Lower lobe of right lung (tissue), 2 donors: Measurements from ENCODE around the gene ARHGAP21. TPM values are rescaled to one million over a fixed set of nuclear protein-coding genes. Genes with fewer than 3 reads are reported as not detected.

ENCODE experiments used
- ATAC-seq, 2 donors: fragments of 200-7000 bp; cut with Tn5 transposase; one replicate each; pipeline ENCODE4 v1.9.1; 2020 to 2022; ENCODE audit warnings: mild to moderate bottlenecking in 2 of 2, moderate library complexity in 2 of 2
- DNase-seq: peaks from one replicate; pipeline ENCODE4 v3.0.0-alpha.2; 2020
- H3K27ac ChIP-seq: fragments of 200-600 bp; one replicate; pipeline ENCODE4 v1.8.0; 2022
- H3K27me3 ChIP-seq: fragments of 200-600 bp; one replicate; pipeline ENCODE4 v1.8.0; 2022; ENCODE audit warnings: low read depth
- H3K36me3 ChIP-seq: fragments of 200-600 bp; one replicate; pipeline ENCODE4 v1.8.0; 2022; ENCODE audit warnings: mild to moderate bottlenecking
- H3K4me1 ChIP-seq: fragments of 200-600 bp; one replicate; pipeline ENCODE4 v1.8.0; 2022
- H3K4me3 ChIP-seq: fragments of 200-600 bp; one replicate; pipeline ENCODE4 v1.8.0; 2022; ENCODE audit warnings: mild to moderate bottlenecking
- H3K9me3 ChIP-seq: fragments of 200-600 bp; one replicate; pipeline ENCODE4 v1.8.0; 2022
- intact Hi-C: fragments of 100-400 bp; cut with DNase I; formaldehyde crosslinking; loops from one replicate; pipeline ENCODE4 v1.11.0; 2022
- total RNA-seq: library from RNA; stranded (reverse); fragmentation: NEBNext Ultra II Directional; extraction: Animal tissue kit (Norgen Biotek cat#: 25700); gene quantifications from one replicate; pipeline ENCODE4 v1.2.1, GENCODE V29; 2021
- TF ChIP-seq, protein P1 (sequence below): fragments of 200-600 bp; IDR thresholded peaks from one replicate; pipeline ENCODE4 v1.8.0; 2022; ENCODE audit warnings: antibody characterized with exemption, mild to moderate bottlenecking
- donor health status: DM: no; HTN: yes; CAD: no; lungs with severe emphysema.

The ARHGAP21 gene
- total RNA-seq, 1 donor from 2014 or later, result 83.1 TPM

DNA sequence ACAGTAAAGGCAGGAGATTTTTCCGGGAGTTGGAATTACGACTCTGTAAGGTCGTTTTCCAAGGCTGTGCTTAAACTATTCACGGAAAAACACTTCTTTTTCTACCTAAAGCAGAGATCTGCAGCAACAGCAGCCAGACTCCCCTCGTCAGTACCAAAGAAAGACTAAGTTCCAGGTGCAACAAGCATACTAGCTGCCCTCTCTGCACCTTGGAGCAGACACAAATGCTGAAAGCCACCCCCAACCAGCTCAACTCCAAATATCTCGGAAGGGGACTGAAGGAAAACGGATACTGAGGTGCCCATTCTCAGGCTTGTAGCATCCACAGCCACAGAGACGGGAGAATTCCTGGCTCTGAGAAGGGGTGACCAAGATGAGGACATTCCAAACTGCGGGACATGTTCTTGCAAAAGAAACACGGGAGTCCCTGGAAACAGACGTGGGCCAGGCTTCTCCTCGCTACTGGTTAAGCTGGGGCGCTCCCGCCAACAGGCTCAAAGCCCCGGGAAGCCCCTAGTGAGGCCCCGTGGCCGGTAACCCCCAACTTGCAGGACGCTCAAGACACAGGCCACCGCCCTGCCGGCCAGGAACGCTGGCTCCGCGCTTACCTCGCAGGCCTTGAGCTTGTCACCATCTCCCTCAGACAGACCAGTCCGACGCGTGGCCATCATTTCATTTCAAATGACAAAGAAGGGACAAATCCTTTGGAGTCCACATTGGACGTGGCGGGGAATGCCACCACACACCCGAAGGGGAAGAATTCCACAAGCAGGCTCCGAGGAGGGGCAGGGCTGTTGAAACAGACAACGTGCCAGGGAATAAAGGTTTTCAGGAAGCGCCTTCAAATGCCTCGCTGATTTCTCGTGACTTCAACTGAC lies 2.2 kb downstream of the ARHGAP21 start:
- DNase-seq (peak; percentile 56), ATAC-seq (peak in 1 of 2 donors; percentile 2)
- intact Hi-C loops, result no loop called here

DNA sequence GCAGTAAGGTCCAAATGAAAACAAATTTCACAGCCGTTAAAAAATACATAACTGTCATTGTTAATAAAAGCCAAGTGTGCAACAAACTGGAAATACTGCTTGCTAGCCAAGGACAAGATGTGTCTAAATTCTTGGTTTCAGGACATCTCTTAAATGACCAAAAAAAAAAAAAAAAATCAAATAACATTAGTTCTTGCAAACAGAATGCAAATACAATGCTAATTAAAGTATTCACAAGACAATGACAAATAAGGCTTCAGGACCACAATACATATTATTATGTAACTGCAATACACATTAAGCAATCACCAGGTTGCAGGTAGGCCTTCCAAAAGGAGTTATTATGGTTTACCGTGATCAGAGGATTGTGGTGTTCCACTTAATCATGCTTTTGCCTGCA lies 3.6 kb downstream of the ARHGAP21 start:
- Histone ChIP-seq H3K36me3 (no peaks in the 10 kb centered on the region), H3K4me1 (peaks cover 63% of the 10 kb centered on the region), H3K4me3 (peak overlapping the region; percentile 86), H3K27ac (no peak overlapping the region), H3K27me3 (no peaks in the 10 kb centered on the region), H3K9me3 (no peaks in the 10 kb centered on the region)
- DNase-seq, result no peak
- ATAC-seq, result no peak
- intact Hi-C loops, result no loop called here
- TF ChIP-seq, protein P1, sequence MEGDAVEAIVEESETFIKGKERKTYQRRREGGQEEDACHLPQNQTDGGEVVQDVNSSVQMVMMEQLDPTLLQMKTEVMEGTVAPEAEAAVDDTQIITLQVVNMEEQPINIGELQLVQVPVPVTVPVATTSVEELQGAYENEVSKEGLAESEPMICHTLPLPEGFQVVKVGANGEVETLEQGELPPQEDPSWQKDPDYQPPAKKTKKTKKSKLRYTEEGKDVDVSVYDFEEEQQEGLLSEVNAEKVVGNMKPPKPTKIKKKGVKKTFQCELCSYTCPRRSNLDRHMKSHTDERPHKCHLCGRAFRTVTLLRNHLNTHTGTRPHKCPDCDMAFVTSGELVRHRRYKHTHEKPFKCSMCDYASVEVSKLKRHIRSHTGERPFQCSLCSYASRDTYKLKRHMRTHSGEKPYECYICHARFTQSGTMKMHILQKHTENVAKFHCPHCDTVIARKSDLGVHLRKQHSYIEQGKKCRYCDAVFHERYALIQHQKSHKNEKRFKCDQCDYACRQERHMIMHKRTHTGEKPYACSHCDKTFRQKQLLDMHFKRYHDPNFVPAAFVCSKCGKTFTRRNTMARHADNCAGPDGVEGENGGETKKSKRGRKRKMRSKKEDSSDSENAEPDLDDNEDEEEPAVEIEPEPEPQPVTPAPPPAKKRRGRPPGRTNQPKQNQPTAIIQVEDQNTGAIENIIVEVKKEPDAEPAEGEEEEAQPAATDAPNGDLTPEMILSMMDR, result no peak

More for the DNA sequence above, 2.2 kb downstream of the ARHGAP21 start:
- Histone ChIP-seq H3K4me3 (peak overlapping the region; percentile 86), H3K9me3 (no peaks in the 10 kb centered on the region), H3K27me3 (no peaks in the 10 kb centered on the region), H3K36me3 (no peaks in the 10 kb centered on the region), H3K27ac (peak overlapping the region; percentile 93), H3K4me1 (peaks cover 53% of the 10 kb centered on the region)
- TF ChIP-seq, protein P1, result no peak

DNA sequence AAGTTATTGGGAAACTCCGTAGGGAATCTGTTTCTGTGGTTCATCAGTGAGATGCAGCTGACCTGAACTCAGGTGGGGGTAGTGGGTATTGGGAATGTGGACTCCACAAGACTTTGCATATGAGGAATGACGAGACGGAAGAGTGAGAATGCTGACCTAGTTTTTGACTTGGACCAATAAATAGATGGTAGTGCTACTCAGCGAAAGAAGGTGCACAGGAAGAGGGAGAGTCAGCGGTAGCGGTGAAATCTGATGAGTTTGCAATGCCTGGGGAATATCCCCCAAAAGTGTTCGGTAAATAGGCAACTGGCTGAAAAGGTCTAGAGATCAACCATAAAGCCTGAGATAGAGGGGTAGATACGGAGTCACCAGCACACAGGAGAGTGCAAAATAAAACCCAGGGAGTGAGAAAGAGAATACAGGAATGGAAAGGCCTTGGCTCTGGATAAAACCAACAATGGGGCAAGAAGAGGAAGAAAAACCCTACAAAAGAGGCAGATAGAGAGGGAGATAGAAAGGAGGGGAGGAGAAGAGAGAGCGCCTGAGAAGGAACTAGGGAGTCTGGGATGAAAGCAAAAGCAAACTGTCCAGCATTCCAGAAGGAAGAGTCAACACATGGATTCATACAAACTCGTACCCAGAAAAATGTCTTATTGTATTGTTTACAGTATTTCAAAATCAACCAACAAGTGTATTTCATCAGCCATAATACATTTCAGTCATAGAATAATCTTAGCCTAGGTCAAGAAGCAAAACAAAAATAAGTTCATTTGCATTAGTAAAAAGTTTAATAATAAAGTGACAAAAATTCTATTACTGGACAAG lies 5.4 kb downstream of the ARHGAP21 start:
- TF ChIP-seq, protein P1, result no peak
- DNase-seq, result no peak
- peak overlapping the region; percentile 86 for H3K4me3 ChIP-seq
- intact Hi-C loops, result no loop called here
- peaks cover 63% of the 10 kb centered on the region for H3K4me1 ChIP-seq
- H3K9me3 ChIP-seq, result no peaks in the 10 kb centered on the region
- no peaks in the 10 kb centered on the region for H3K27me3 ChIP-seq
- H3K36me3 ChIP-seq, result no peaks in the 10 kb centered on the region
- no peak overlapping the region for H3K27ac ChIP-seq
- ATAC-seq, result no peak

DNA sequence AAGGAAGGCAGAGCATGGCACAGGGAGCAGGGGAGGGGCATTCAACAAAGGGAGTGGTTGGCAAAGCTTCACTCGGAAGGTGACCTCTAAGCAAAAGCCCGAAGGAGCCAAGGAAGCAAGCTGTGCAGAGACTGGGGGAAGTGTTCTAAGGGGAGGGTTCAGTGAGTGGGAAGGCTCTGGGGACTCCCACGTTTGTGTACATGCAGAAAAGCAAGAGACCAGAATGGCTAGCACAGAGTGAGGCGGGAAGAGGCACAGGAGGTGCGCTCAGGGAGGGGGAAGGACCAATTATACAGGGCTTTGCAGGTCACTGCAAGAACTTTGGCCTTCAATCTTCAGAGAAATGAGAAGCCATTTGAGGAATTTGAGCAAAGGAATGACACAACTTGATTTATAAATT lies 7.4 kb downstream of the ARHGAP21 start:
- H3K27me3 ChIP-seq, result no peaks in the 10 kb centered on the region
- ATAC-seq (peak; percentile 46 to 49), DNase-seq (no peak)
- no peaks in the 10 kb centered on the region for H3K36me3 ChIP-seq
- peaks cover 64% of the 10 kb centered on the region for H3K4me1 ChIP-seq
- intact Hi-C loops, result no loop called here
- TF ChIP-seq, protein P1, result no peak
- no peak overlapping the region for H3K4me3 ChIP-seq
- no peak overlapping the region for H3K27ac ChIP-seq
- no peaks in the 10 kb centered on the region for H3K9me3 ChIP-seq

DNA sequence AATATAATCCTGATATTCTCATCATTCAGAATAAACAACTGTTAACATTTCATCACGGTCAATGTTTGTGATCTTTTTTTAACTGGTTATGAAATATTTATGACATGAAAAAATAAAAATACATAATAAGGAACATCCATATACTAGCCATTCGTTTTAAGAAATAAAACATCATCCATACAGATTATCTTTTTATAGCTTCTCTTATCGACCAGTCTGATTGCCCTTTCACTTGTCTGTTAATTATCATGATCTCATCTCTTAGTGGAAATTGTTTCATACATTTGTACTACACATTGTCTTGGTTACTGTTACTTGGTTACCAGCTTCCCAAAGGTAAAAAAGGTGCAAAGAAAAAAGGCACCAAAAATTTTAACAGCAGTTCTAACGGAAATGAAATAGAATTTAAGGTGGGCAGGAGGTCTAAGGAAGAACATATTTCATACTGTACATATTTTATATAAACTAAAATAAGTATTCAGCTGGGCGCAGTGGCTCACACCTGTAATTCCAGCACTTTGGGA lies 8.4 kb downstream of the ARHGAP21 start:
- Histone ChIP-seq H3K36me3 (no peaks in the 10 kb centered on the region), H3K4me1 (peaks cover 57% of the 10 kb centered on the region), H3K27me3 (no peaks in the 10 kb centered on the region), H3K4me3 (no peak overlapping the region), H3K9me3 (no peaks in the 10 kb centered on the region), H3K27ac (no peak overlapping the region)
- intact Hi-C loops, result no loop called here
- TF ChIP-seq, protein P1, result no peak
- no peak for ATAC-seq
- no peak for DNase-seq
